Mesodermal cell (in vitro differentiated cells): Measurements from ENCODE around the gene LZTFL1.
A peak's percentile ranks its signal among the peaks of the same experiment; 100 is the strongest.

Source experiments
- H3K27ac ChIP-seq: 2 replicates; pipeline ENCODE4 v1.7.0; 2013; ENCODE audit warnings: mild to moderate bottlenecking, low read depth, low read length, moderate library complexity; ENCODE audit not compliant: severe bottlenecking
- H3K36me3 ChIP-seq: 2 replicates; pipeline ENCODE4 v1.7.1; 2013; ENCODE audit warnings: mild to moderate bottlenecking, low read length, moderate library complexity; ENCODE audit not compliant: control insufficient read depth, insufficient read depth
- H3K4me1 ChIP-seq: one replicate; pipeline ENCODE4 v1.7.1; 2013; ENCODE audit warnings: mild to moderate bottlenecking, low read length; ENCODE audit not compliant: insufficient read depth, control insufficient read depth, poor library complexity, severe bottlenecking
- H3K4me3 ChIP-seq: 2 replicates; pipeline ENCODE4 v1.7.0; 2013; ENCODE audit warnings: low read length, control low read depth, mild to moderate bottlenecking; ENCODE audit not compliant: insufficient read depth, poor library complexity, severe bottlenecking; ENCODE audit errors: extremely low read depth
- H3K9me3 ChIP-seq: 2 replicates; pipeline ENCODE4 v1.7.1; 2013; ENCODE audit warnings: mild to moderate bottlenecking, low read length, moderate library complexity; ENCODE audit not compliant: control insufficient read depth
- WGBS, 2 experiments: methylation state at CpG; one replicate each; pipeline ENCODE4 v1.1.5; 2013; ENCODE audit warnings: missing lambda C conversion rate in 2 of 2; ENCODE audit not compliant: insufficient coverage in 2 of 2; 5-methylcytosine and 5-hydroxymethylcytosine counted together

The LZTFL1 gene

DNA sequence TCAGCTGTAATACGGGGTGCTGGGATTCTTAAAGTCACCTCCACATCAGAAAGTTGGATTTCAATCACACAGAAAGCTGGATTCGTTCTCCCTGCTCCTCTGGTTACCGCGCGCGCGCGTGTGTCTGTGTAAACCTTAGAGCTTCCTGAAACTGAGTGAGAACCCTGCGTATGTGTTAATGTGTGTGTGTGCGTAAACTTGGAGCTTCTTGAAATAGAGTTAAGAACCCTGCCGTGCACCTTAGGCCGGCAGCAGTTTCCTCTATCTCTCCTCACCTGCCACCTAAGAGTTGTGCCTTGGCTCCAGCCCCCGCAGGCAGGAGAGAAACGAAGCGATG lies 531 bp downstream of the LZTFL1 start:
- Histone ChIP-seq H3K36me3 (no peaks in the 10 kb centered on the region), H3K9me3 (no peaks in the 10 kb centered on the region), H3K27ac (peak overlapping the region; percentile 92), H3K4me1 (no peaks in the 10 kb centered on the region), H3K4me3 (peak overlapping the region; percentile 80)
- WGBS, 2 experiments = 5 to 8% methylated on average over 3 to 8 of the region's 15 CpGs

DNA sequence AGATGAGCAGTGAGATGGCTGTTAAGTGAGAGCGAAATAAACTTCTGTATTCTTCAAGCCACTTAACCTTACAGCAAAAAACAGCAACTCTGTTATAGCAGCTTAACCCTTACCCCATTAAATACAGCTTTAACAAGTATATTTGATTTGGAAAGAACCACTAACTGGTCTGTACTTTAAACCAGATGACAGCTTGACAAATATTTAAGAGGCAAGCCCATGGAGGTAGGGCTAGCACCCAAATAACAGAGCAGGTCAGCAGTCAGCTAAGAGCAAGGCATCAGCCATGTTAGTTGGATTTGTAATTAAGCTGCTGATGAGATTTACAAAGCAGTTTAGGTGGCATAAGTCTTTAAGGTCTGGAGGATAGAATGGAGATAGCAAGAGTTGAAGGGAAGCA lies 3.5 kb downstream of the LZTFL1 start:
- WGBS, 2 experiments = no CpG with 5 or more reads among the region's 1 CpG
- Histone ChIP-seq H3K27ac (no peak overlapping the region), H3K9me3 (no peaks in the 10 kb centered on the region), H3K36me3 (peaks cover 12% of the 10 kb centered on the region), H3K4me3 (no peak overlapping the region), H3K4me1 (no peaks in the 10 kb centered on the region)

DNA sequence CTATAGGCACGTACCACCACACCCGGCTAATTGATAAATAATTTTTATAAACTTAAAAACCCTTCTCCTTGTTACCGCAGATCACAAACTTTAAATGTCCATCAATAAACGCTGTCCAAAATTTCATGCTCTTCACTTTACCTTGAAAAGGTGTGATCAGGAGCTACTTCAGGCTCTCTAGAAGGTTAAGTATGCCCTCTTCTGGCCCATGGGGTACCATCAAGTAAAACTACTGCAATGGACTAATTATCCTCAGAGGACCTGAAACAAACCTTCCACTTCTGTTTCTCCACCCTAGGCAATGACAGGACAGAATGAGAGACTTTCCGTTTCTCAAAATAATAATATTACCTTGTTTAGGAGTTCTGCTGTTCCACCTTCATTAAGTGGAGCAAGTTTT lies 9.2 kb downstream of the LZTFL1 start:
- H3K36me3 ChIP-seq = peaks cover 39% of the 10 kb centered on the region
- H3K4me3 ChIP-seq = no peak overlapping the region
- WGBS, 2 experiments = 89 to 97% methylated on average over 2 to 4 of the region's 5 CpGs
- H3K27ac ChIP-seq = no peak overlapping the region
- H3K9me3 ChIP-seq = no peaks in the 10 kb centered on the region
- no peaks in the 10 kb centered on the region for H3K4me1 ChIP-seq

DNA sequence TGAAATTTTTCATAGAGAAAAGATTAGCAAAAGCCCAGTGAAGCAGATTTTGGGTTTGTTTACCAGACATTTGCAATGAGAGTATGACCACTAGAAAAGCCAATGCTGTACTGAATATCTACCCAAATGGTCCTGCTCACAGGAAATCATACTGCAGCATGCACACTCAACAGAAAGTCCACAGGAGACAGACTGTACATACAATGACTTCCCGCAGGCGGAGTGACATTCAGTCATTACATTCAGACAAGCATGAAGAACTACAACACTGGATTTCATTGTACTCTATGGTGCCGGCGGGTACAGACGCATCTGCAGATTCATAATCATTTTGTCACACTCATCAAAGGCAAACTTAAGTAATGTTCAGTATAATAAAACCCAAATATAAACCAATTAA lies 11.8 kb downstream of the LZTFL1 start:
- Histone ChIP-seq H3K36me3 (peaks cover 52% of the 10 kb centered on the region), H3K4me3 (no peak overlapping the region), H3K4me1 (no peaks in the 10 kb centered on the region), H3K27ac (no peak overlapping the region), H3K9me3 (no peaks in the 10 kb centered on the region)
- 93 to 96% methylated on average over 2 to 3 of the region's 5 CpGs for WGBS, 2 experiments

DNA sequence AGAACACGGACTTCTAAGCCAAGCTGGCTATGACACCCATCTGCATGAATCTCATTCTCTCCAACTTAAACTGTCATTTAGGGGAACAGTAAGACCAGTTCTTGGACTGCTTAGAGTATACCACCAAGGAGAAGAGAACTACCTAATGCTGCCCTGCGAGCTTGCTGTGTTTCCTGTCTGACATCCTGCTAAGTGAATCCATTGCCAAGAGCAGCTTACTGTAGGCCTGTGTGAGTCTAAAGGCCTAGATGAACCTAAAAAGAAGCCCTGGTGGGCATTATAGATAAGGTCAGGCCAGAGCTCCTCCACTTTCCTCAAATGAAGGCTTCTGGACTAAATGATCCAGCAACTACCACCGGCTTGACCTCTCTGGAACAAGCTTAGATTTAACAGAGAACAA lies 15.0 kb downstream of the LZTFL1 start:
- no peaks in the 10 kb centered on the region for H3K4me1 ChIP-seq
- no peaks in the 10 kb centered on the region for H3K9me3 ChIP-seq
- 83 to 100% methylated on average over 2 to 3 of the region's 3 CpGs for WGBS, 2 experiments
- peaks cover 27% of the 10 kb centered on the region for H3K36me3 ChIP-seq
- no peak overlapping the region for H3K27ac ChIP-seq
- no peak overlapping the region for H3K4me3 ChIP-seq

DNA sequence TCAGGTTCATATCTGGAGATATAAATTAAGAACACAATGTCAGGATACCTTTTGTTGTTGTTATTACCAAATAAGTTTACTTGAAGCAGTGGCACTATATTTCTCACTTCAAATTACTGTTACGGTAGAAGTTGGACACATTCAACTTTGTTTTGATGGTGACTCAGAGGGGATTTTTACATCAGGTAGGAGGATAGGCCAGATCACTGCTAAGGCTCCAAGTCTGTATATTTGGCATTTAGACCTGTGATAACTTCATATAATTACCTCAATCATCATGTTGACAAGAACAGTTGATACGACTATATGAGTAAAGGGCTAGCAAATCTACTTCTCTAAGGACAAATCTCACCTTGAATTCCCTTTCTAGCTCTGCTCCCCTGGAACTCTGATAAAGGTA lies 15.6 kb downstream of the LZTFL1 start:
- Histone ChIP-seq H3K27ac (no peak overlapping the region), H3K4me1 (no peaks in the 10 kb centered on the region), H3K4me3 (no peak overlapping the region), H3K36me3 (peaks cover 22% of the 10 kb centered on the region), H3K9me3 (no peaks in the 10 kb centered on the region)
- WGBS, 2 experiments = 100% methylated on average over 1 of the region's 2 CpGs; no CpG with 5 or more reads in 1 of the 2 experiments

DNA sequence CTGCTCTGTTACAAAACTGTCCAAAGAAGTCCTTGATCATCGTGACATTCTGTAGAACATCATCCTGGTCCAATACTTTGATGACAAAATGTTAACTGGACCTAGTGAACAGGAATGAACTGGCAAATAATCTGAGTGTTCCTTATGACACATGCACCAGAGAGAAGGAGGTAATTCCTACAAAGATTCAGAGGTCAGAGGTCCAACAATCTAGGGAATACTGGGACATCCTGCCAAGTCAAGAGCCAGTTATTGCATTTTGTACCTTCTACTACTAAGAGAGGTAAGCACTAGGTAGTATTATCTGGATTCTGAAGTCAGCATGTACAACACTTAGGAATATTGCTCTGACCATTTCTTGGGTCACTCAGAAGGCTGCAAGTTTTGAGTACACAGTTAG lies 20.8 kb downstream of the LZTFL1 start:
- peaks cover 4% of the 10 kb centered on the region for H3K4me1 ChIP-seq
- no peak overlapping the region for H3K27ac ChIP-seq
- 100% methylated on average over 1 of the region's 1 CpG; no CpG with 5 or more reads in 1 of the 2 experiments for WGBS, 2 experiments

DNA sequence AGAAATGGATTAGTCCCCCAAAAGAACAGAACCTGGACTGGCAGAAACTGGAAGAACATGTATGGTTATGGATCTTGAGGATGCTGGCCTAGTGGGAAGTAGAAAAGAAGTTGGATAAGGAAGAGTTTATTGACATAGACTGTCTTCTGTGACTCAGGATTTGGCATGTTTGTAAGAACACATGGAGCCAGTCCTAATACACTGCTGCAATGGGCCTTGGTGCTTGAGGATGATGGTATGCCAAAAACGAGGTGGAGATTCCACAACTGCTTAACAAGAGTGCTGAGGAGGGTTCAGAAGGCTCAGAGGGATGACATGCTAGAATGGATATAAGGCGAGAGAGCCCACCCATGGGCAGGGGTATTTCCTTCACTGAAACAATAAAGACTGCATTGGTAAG lies 22.4 kb downstream of the LZTFL1 start:
- H3K4me3 ChIP-seq = no peak overlapping the region
- H3K4me1 ChIP-seq = peaks cover 4% of the 10 kb centered on the region
- H3K9me3 ChIP-seq = peaks cover 9% of the 10 kb centered on the region
- WGBS, 2 experiments = 88 to 91% methylated on average over 2 of the region's 2 CpGs
- no peaks in the 10 kb centered on the region for H3K36me3 ChIP-seq
- no peak overlapping the region for H3K27ac ChIP-seq

More for the DNA sequence above, 20.8 kb downstream of the LZTFL1 start:
- Histone ChIP-seq H3K36me3 (peaks cover 3% of the 10 kb centered on the region), H3K9me3 (peaks cover 9% of the 10 kb centered on the region), H3K4me3 (no peak overlapping the region)

DNA sequence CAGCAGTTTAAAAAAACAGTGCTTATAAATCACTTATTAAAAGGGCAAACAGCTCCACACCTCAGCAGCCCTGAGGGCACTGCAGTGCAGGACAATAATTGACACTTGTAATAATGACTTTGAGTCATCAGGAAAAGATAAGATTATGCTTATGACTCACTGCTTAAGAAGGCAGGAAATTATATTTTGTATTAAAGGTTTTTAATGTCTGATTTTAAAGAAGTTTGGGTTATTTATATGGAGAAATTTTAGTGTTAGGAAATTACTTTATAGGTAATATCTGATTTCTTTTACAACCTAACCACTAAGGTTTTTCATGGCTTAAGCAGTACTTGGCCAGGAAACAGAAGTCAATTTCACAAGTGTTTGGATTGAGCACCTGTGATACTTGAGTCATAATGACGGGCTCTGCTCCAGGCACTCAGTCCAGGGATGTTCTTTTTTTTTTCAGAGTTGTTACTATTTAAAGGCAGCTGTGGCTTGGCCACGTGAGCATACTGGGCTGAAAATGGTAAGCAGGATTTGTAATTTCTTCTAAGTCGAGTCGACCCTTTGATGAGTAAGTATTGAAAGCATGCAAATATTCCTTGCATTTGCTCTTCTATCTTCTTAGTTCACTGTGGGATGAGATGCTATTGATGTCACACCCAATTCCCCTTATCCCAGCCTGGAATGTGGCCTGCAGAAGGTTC lies 23.9 kb downstream of the LZTFL1 start:
- Histone ChIP-seq H3K36me3 (no peaks in the 10 kb centered on the region), H3K4me1 (peaks cover 4% of the 10 kb centered on the region), H3K27ac (no peak overlapping the region), H3K9me3 (peaks cover 9% of the 10 kb centered on the region), H3K4me3 (no peak overlapping the region)
- 100% methylated on average over 1 of the region's 4 CpGs for WGBS, 2 experiments

DNA sequence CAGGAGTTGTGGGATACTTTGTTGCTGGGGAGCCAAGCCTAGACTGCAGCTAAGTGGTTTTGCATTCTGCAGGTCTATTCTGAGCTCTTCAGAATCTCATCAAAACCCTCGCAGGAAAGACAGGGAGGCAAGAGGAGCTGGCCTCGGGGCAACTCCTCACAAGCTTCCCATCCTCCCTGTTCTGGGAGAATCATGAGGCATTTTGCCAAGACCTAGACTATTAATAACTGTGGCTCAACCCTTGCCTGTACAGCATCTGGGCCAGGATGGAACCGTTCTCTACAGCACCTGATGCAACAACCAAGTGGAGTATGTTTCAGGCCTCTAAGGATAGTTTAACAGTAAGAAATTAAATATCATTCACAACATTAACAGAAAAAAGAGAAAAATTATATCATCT lies 25.4 kb downstream of the LZTFL1 start:
- H3K4me1 ChIP-seq = peaks cover 4% of the 10 kb centered on the region
- 96 to 100% methylated on average over 2 of the region's 3 CpGs for WGBS, 2 experiments
- H3K27ac ChIP-seq = no peak overlapping the region
- H3K4me3 ChIP-seq = no peak overlapping the region
- peaks cover 9% of the 10 kb centered on the region for H3K9me3 ChIP-seq
- no peaks in the 10 kb centered on the region for H3K36me3 ChIP-seq

DNA sequence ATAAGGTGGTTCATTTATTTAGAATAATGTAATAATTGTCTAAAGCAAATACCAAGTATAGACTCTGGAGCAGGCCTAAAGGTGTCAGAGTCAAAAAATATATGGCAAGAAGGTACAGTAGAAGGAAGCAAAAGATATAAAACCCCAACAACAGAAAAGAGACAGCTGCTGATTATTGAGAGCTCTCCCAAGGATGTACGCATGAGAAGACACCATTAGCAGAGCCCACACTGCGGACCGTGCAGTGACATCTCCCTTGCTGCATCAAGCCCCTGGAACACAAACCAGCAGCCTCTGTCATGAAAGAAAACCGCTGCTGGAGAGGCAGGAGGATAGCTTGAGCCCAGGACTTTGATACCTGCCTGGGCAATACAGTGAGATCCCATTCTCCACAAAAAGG lies 27.6 kb downstream of the LZTFL1 start:
- no peak overlapping the region for H3K4me3 ChIP-seq
- peaks cover 4% of the 10 kb centered on the region for H3K4me1 ChIP-seq
- no peak overlapping the region for H3K27ac ChIP-seq
- H3K36me3 ChIP-seq = no peaks in the 10 kb centered on the region
- 96 to 100% methylated on average over 1 to 3 of the region's 4 CpGs for WGBS, 2 experiments
- H3K9me3 ChIP-seq = peaks cover 9% of the 10 kb centered on the region
